ENCODE measurements around the gene CCDC112.
"Not testable (repeated sequence)": the region's sequence is repeated elsewhere in the genome, so short reads cannot be mapped to it uniquely, and the experiment has no call there.

The CCDC112 gene

DNA sequence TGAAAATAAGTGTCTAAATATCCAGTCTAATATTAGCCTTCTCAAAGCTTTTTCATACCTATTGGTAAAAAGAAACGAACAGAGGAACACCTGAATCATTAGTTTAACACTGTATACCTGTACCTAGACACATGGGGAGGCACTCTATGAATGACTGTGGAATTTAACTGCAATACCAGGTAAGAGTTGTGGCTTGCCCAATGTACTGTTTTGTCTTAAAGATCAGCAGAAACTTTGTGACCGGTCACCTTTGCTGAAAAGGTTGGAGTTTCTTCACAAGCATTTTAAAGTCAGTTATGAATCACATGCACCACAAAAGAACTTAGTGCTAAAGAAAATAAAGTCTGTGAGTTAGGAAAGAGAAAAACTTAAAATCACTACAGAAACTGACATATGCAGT lies 36.2 kb downstream of the CCDC112 start:
- H3K27ac Mint-ChIP-seq: no peak overlapping the region
- H3K27me3 Mint-ChIP-seq (ENCODE audit: low read depth, poor library complexity): peaks cover 3% of the 10 kb centered on the region
- H3K4me3 Mint-ChIP-seq: no peak overlapping the region
- H3K36me3 Mint-ChIP-seq (ENCODE audit: low read depth): peaks cover 30% of the 10 kb centered on the region
- TF ChIP-seq, protein P1, sequence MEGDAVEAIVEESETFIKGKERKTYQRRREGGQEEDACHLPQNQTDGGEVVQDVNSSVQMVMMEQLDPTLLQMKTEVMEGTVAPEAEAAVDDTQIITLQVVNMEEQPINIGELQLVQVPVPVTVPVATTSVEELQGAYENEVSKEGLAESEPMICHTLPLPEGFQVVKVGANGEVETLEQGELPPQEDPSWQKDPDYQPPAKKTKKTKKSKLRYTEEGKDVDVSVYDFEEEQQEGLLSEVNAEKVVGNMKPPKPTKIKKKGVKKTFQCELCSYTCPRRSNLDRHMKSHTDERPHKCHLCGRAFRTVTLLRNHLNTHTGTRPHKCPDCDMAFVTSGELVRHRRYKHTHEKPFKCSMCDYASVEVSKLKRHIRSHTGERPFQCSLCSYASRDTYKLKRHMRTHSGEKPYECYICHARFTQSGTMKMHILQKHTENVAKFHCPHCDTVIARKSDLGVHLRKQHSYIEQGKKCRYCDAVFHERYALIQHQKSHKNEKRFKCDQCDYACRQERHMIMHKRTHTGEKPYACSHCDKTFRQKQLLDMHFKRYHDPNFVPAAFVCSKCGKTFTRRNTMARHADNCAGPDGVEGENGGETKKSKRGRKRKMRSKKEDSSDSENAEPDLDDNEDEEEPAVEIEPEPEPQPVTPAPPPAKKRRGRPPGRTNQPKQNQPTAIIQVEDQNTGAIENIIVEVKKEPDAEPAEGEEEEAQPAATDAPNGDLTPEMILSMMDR (IDR thresholded peaks at IDR 0.05): no peak
- DNase-seq: no peak
- peaks cover 4% of the 10 kb centered on the region for H3K9me3 Mint-ChIP-seq
- H3K4me1 Mint-ChIP-seq: peaks cover 36% of the 10 kb centered on the region

DNA sequence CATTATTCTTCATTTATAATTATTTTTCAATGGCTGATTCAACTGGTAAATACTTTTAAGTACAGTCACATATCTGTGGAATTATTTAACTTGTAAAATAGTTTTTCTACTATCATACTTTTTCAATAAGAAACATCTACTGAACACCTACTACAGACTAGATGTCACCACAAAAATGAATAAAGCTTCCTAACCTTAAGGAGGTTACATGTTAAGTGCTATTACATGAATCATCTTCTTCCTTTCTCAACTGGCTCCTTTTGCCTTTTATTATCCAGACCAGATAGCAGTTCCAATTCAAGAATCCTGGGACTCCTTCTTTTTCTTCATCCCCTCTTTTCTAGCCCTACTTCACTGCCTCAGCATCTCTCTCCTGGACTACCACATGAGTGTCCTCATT lies 38.5 kb downstream of the CCDC112 start:
- DNase-seq: no peak
- Mint-ChIP-seq H3K4me3 (no peak overlapping the region), H3K36me3 (ENCODE audit: low read depth) (peaks cover 12% of the 10 kb centered on the region), H3K9me3 (no peaks in the 10 kb centered on the region), H3K27me3 (ENCODE audit: low read depth, poor library complexity) (peaks cover 3% of the 10 kb centered on the region), H3K4me1 (peaks cover 31% of the 10 kb centered on the region), H3K27ac (no peak overlapping the region)
- TF ChIP-seq, protein P1 (IDR thresholded peaks at IDR 0.05): no peak

DNA sequence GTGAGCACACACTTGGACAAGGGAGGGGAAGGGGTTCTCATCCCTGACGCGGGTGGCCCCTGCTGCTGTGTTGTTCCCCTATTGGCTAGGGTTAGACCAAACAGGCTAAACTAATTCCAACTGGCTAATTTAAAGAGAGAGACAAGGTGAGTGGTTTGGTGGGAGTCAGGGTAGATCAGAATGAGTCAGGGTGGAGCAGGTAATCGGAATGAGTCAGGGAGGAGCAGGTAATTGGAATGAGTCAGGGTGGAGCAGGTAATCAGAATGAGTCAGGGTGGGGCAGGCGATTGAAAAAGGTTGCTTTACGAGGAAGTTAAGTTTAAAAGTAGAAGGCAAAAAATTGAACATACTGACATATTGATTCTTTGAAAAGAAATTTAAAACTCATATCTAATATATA lies 47.1 kb downstream of the CCDC112 start:
- not testable (repeated sequence) for H3K4me1 Mint-ChIP-seq; DNase-seq; H3K4me3 Mint-ChIP-seq; H3K36me3 Mint-ChIP-seq (ENCODE audit: low read depth); H3K27me3 Mint-ChIP-seq (ENCODE audit: low read depth, poor library complexity); H3K9me3 Mint-ChIP-seq; H3K27ac Mint-ChIP-seq

- H3K27ac Mint-ChIP-seq: no peak overlapping the region
- no peaks in the 10 kb centered on the region for H3K9me3 Mint-ChIP-seq
- peaks cover 8% of the 10 kb centered on the region for H3K36me3 Mint-ChIP-seq (ENCODE audit: low read depth)
- DNase-seq: no peak
- no peak overlapping the region for H3K4me3 Mint-ChIP-seq
- no peaks in the 10 kb centered on the region for H3K4me1 Mint-ChIP-seq
- H3K27me3 Mint-ChIP-seq (ENCODE audit: low read depth, poor library complexity): no peaks in the 10 kb centered on the region
- TF ChIP-seq, protein P1 (IDR thresholded peaks at IDR 0.05): peak; percentile 73
Observed at GRCh38 chr5:115246361-115246991, 50.0 kb downstream of the CCDC112 start.

DNA sequence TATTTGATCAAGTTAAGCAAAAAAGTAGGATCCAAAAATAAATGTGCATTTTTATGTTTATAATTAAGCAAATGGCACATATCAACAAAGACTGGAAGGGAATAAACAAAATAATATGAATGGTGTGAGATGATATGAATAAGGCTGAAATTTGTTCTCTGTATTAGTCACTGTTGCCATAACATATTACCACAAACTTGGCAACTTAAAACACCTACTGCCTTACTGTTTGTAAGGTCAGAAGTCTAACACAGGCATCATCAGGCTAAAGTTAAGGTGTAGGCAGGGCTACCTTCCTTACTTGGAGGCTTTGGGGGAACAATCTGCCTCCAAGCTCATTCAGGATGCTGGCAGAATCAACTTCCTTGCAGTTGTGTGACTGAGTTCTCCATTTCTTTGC lies 53.0 kb downstream of the CCDC112 start:
- no peak for DNase-seq
- Mint-ChIP-seq H3K9me3 (no peaks in the 10 kb centered on the region), H3K4me1 (no peaks in the 10 kb centered on the region), H3K27me3 (ENCODE audit: low read depth, poor library complexity) (no peaks in the 10 kb centered on the region), H3K4me3 (no peak overlapping the region), H3K36me3 (ENCODE audit: low read depth) (no peaks in the 10 kb centered on the region), H3K27ac (no peak overlapping the region)
- TF ChIP-seq, protein P1 (IDR thresholded peaks at IDR 0.05): no peak

- TF ChIP-seq, protein P1 (IDR thresholded peaks at IDR 0.05): no peak
- no peak for DNase-seq
- Mint-ChIP-seq H3K27ac (no peak overlapping the region), H3K36me3 (ENCODE audit: low read depth) (no peaks in the 10 kb centered on the region), H3K4me1 (no peaks in the 10 kb centered on the region), H3K4me3 (no peak overlapping the region), H3K9me3 (no peaks in the 10 kb centered on the region), H3K27me3 (ENCODE audit: low read depth, poor library complexity) (no peaks in the 10 kb centered on the region)
Observed at GRCh38 chr5:115241881-115242642, 54.4 kb downstream of the CCDC112 start.
